ENCODE results near the gene CTR9. TPM values are rescaled to one million over a fixed set of nuclear protein-coding genes. Genes with fewer than 3 reads are reported as not detected.

Gene CTR9
- total and polyA plus RNA-seq, 2 of the 8 experiments (the other 6 are each of a cell fraction or from before 2014, with no cell fraction given): 6.1 to 37.7 TPM

GRCh38 chr11:10752486-10752885 is 1.4 kb downstream of the CTR9 start (continued):
- TF ChIP-seq CHD7 (IDR thresholded peaks at IDR 0.05; ENCODE audit: insufficient replicate concordance, low read length): no peak

Data from H1 (cell line).